CD8-positive, alpha-beta memory T cell (primary cell): ENCODE measurements around the gene TECPR1. TPM values are rescaled to one million over a fixed set of nuclear protein-coding genes. Genes with fewer than 3 reads are reported as not detected.

ENCODE experiments used
- CTCF ChIA-PET: fragments of 350-600 bp; sonication (Branson Sonifier 250); formaldehyde crosslinking; loops from one replicate; lab custom pipeline; 2021; ENCODE audit warnings: antibody characterized with exemption; lab: Charles Lee
- POLR2A ChIA-PET: fragments of 350-600 bp; sonication (Branson Sonifier 250); formaldehyde crosslinking; loops from one replicate; lab custom pipeline; 2021; ENCODE audit warnings: antibody characterized with exemption; lab: Charles Lee
- DNase-seq, 5 donors: peaks; one replicate each; pipeline versions ENCODE4 v3.0.0 to v3.0.0-alpha.2; 2020 to 2022; ENCODE audit warnings: mixed read lengths in 1 of 5
- H3K27ac ChIP-seq: one replicate; pipeline ENCODE4 v1.7.0; 2013; ENCODE audit warnings: low read depth, mild to moderate bottlenecking, low read length, moderate library complexity
- H3K27me3 ChIP-seq: 2 replicates; pipeline ENCODE4 v1.7.0; 2013; ENCODE audit warnings: low read length, mild to moderate bottlenecking; ENCODE audit not compliant: insufficient read depth, poor library complexity, severe bottlenecking
- H3K36me3 ChIP-seq: 2 replicates; pipeline ENCODE4 v1.7.0; 2013; ENCODE audit warnings: mild to moderate bottlenecking, low read length, moderate library complexity; ENCODE audit not compliant: insufficient read depth
- H3K4me1 ChIP-seq: 2 replicates; pipeline ENCODE4 v1.7.0; 2013; ENCODE audit warnings: mild to moderate bottlenecking, low read length, moderate library complexity; ENCODE audit not compliant: insufficient read depth
- H3K4me3 ChIP-seq: 2 replicates; pipeline ENCODE4 v1.7.0; 2013; ENCODE audit warnings: mild to moderate bottlenecking, low read length
- H3K9me3 ChIP-seq: 2 replicates; pipeline ENCODE4 v1.7.0; 2013; ENCODE audit warnings: mild to moderate bottlenecking, low read length
- H3K27ac Mint-ChIP-seq, 8 donors: one replicate each; pipeline ENCODE4 v1.8.0; 2020 to 2021; ENCODE audit warnings: mixed read lengths in 8 of 8, mild to moderate bottlenecking in 6 of 8, inconsistent platforms in 3 of 8, moderate library complexity in 3 of 8
- H3K27me3 Mint-ChIP-seq, 2 donors: one replicate each; pipeline ENCODE4 v1.8.0; 2020 to 2021; ENCODE audit warnings: mixed read lengths in 2 of 2, mild to moderate bottlenecking in 1 of 2, moderate library complexity in 1 of 2
- H3K36me3 Mint-ChIP-seq, 3 donors: one replicate each; pipeline ENCODE4 v1.8.0; 2020 to 2021; ENCODE audit warnings: mixed read lengths in 3 of 3, inconsistent platforms in 1 of 3, mild to moderate bottlenecking in 1 of 3
- H3K4me1 Mint-ChIP-seq, 3 donors: one replicate each; pipeline ENCODE4 v1.8.0; 2020 to 2021; ENCODE audit warnings: mixed read lengths in 3 of 3, inconsistent platforms in 1 of 3, mild to moderate bottlenecking in 1 of 3
- H3K4me3 Mint-ChIP-seq, 7 donors: one replicate each; pipeline ENCODE4 v1.8.0; 2020 to 2021; ENCODE audit warnings: mixed read lengths in 7 of 7, mild to moderate bottlenecking in 6 of 7, moderate library complexity in 4 of 7, inconsistent platforms in 2 of 7
- H3K9me3 Mint-ChIP-seq, 5 donors: one replicate each; pipeline ENCODE4 v1.8.0; 2020 to 2022; ENCODE audit warnings: mixed read lengths in 5 of 5, mild to moderate bottlenecking in 3 of 5, moderate library complexity in 2 of 5, inconsistent platforms in 1 of 5
- polyA plus RNA-seq: library from polyadenylated mRNA; unstranded; fragments of 300-500 nt; fragmentation: Illumina TruSeq; gene quantifications from one replicate; pipeline ENCODE4 v1.2.3, GENCODE V29; 2021
- total RNA-seq, 2 experiments: library from RNA; stranded (reverse); gene quantifications; one replicate each; pipeline ENCODE4 v1.2.3, GENCODE V29; 2021

The TECPR1 gene
- total and polyA plus RNA-seq, 3 experiments from 2014 or later = 22.7 to 34.2 (median 33.7) TPM

- Mint-ChIP-seq H3K4me3 (peak overlapping the region; percentile 89 to 99 (median 93)), H3K27ac (peak overlapping the region; percentile 95 to 99 (median 98)), H3K9me3 (no peaks in the 10 kb centered on the region), H3K27me3 (no peaks in the 10 kb centered on the region), H3K4me1 (peaks cover 46 to 67% (median 64%) of the 10 kb centered on the region in 3 donors), H3K36me3 (peaks cover 0 to 31% (median 6%) of the 10 kb centered on the region in 3 donors)
- no peaks in the 10 kb centered on the region for H3K9me3 ChIP-seq
- POLR2A ChIA-PET = interaction anchor here (0.7 to 1.6 kb wide), 3 partner anchors 18 to 48 kb away, joined by 3 to 7 read pairs (median 5); no protein-coding TSS in a partner anchor
- H3K36me3 ChIP-seq = no peaks in the 10 kb centered on the region
- no peaks in the 10 kb centered on the region for H3K27me3 ChIP-seq
- peaks cover 50% of the 10 kb centered on the region for H3K4me1 ChIP-seq
- peak overlapping the region; percentile 85 for H3K27ac ChIP-seq
- DNase-seq = peak; percentile 10 to 70 (median 46)
- peak overlapping the region; percentile 93 for H3K4me3 ChIP-seq
- CTCF ChIA-PET = interaction anchor here (0.7 to 1.8 kb wide), 7 partner anchors 29 to 629 kb away, joined by 3 to 8 read pairs (median 5); partner anchors contain the start of gene LMTK2
Measured at GRCh38 chr7:98250789-98251188, 1.2 kb downstream of the TECPR1 start.

- Histone ChIP-seq H3K27ac (peak overlapping the region; percentile 13), H3K4me1 (peaks cover 46% of the 10 kb centered on the region), H3K9me3 (no peaks in the 10 kb centered on the region), H3K27me3 (no peaks in the 10 kb centered on the region), H3K4me3 (peak overlapping the region; percentile 12), H3K36me3 (peaks cover 6% of the 10 kb centered on the region)
- H3K9me3 Mint-ChIP-seq = no peaks in the 10 kb centered on the region
- no peaks in the 10 kb centered on the region for H3K27me3 Mint-ChIP-seq
- ChIA-PET CTCF (interaction anchor here (1.5 kb wide), 1 partner anchor 228 kb away, joined by 3 read pairs; no protein-coding TSS in a partner anchor), POLR2A (interaction anchor here (0.7 kb wide), 1 partner anchor 13 kb away, joined by 4 read pairs; no protein-coding TSS in a partner anchor)
- H3K4me1 Mint-ChIP-seq = peaks cover 39 to 61% (median 54%) of the 10 kb centered on the region in 3 donors
- H3K36me3 Mint-ChIP-seq = peaks cover 0 to 39% (median 6%) of the 10 kb centered on the region in 3 donors
- H3K4me3 Mint-ChIP-seq = peak overlapping the region; percentile 17 to 76 (median 57)
- H3K27ac Mint-ChIP-seq = peak overlapping the region; percentile 75 to 99 (median 98)
- DNase-seq = peak in 1 of 5 donors; percentile 8
Measured at GRCh38 chr7:98249106-98249505, 2.9 kb downstream of the TECPR1 start.

- Histone ChIP-seq H3K27me3 (no peaks in the 10 kb centered on the region), H3K36me3 (peaks cover 11% of the 10 kb centered on the region), H3K4me1 (peaks cover 43% of the 10 kb centered on the region), H3K4me3 (no peak overlapping the region), H3K9me3 (no peaks in the 10 kb centered on the region), H3K27ac (no peak overlapping the region)
- Mint-ChIP-seq H3K36me3 (peaks cover 0 to 42% (median 6%) of the 10 kb centered on the region in 3 donors), H3K4me3 (peak overlapping the region in 4 of 7 donors; percentile 11 to 65 (median 50)), H3K27ac (peak overlapping the region in 5 of 8 donors; percentile 74 to 98 (median 75)), H3K4me1 (peaks cover 37 to 56% (median 50%) of the 10 kb centered on the region in 3 donors), H3K9me3 (no peaks in the 10 kb centered on the region), H3K27me3 (no peaks in the 10 kb centered on the region)
- CTCF ChIA-PET = interaction anchor here (1.1 to 1.5 kb wide), 2 partner anchors 153 to 227 kb away, joined by 3 read pairs; partner anchors contain the start of gene BAIAP2L1
- no peak for DNase-seq
- POLR2A ChIA-PET = interaction anchor here (0.6 kb wide), 2 partner anchors 30 to 135 kb away, joined by 3 read pairs; no protein-coding TSS in a partner anchor
Measured at GRCh38 chr7:98248156-98248555, 3.9 kb downstream of the TECPR1 start.

DNA sequence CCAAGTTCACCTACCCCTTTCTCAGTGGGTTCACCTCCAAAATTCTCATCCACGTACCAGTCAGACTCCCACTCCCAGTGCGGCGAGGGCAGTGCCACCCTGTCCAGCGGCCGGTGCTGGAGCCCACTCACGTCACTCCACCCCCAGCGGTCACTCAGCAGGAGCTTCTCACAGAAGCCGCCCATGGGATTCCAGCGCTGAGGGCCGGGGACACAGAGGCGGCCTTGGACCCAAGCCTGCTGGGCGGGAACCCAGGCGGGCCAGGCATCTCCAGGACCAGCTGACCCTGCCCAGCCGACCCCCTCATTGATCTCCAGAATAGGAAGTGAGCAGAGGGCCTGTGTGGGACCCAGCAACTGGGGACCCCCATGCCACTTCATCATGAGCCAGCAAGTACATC is 7.2 kb downstream of the TECPR1 start:
- no peaks in the 10 kb centered on the region for H3K9me3 ChIP-seq
- H3K27me3 ChIP-seq = no peaks in the 10 kb centered on the region
- Mint-ChIP-seq H3K27me3 (no peaks in the 10 kb centered on the region), H3K4me1 (peaks cover 13 to 29% (median 25%) of the 10 kb centered on the region in 3 donors), H3K9me3 (no peaks in the 10 kb centered on the region), H3K27ac (peak overlapping the region in 1 of 8 donors; percentile 47), H3K36me3 (peaks cover 0 to 56% (median 9%) of the 10 kb centered on the region in 3 donors), H3K4me3 (no peak overlapping the region)
- no peak overlapping the region for H3K27ac ChIP-seq
- no peak overlapping the region for H3K4me3 ChIP-seq
- peaks cover 11% of the 10 kb centered on the region for H3K36me3 ChIP-seq
- H3K4me1 ChIP-seq = peaks cover 21% of the 10 kb centered on the region
- CTCF ChIA-PET = no interaction called here
- no peak for DNase-seq
- POLR2A ChIA-PET = no interaction called here

GRCh38 chr7:98242934-98243333 is 9.1 kb downstream of the TECPR1 start:
- Histone ChIP-seq H3K27ac (no peak overlapping the region), H3K36me3 (peaks cover 17% of the 10 kb centered on the region), H3K4me1 (peaks cover 2% of the 10 kb centered on the region), H3K4me3 (no peak overlapping the region), H3K9me3 (no peaks in the 10 kb centered on the region), H3K27me3 (no peaks in the 10 kb centered on the region)
- DNase-seq = no peak
- H3K4me3 Mint-ChIP-seq = no peak overlapping the region
- POLR2A ChIA-PET = no interaction called here
- H3K4me1 Mint-ChIP-seq = peaks cover 1 to 12% (median 9%) of the 10 kb centered on the region in 3 donors
- CTCF ChIA-PET = no interaction called here
- no peaks in the 10 kb centered on the region for H3K27me3 Mint-ChIP-seq
- no peaks in the 10 kb centered on the region for H3K9me3 Mint-ChIP-seq
- H3K27ac Mint-ChIP-seq = no peak overlapping the region
- peaks cover 3 to 67% (median 8%) of the 10 kb centered on the region in 3 donors for H3K36me3 Mint-ChIP-seq

DNA sequence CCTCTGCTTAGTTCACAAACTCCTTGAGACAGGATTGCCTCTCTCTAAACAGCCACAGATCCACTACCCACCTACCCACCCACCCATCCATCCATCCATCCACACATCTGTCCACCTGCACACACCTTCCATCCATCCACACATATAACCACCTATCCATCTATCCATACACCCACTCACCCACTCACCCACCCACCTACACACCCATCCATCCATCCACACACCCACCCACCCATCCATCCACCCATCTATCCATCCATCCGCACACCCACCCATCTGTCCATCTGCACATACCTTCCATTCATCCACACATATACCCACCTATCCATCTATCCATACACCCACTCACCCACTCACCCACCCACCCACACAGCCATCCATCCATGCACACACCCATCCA is 9.7 kb downstream of the TECPR1 start:
- Histone ChIP-seq H3K27me3 (no peaks in the 10 kb centered on the region), H3K4me3 (no peak overlapping the region), H3K27ac (no peak overlapping the region), H3K36me3 (peaks cover 17% of the 10 kb centered on the region), H3K4me1 (no peaks in the 10 kb centered on the region), H3K9me3 (no peaks in the 10 kb centered on the region)
- Mint-ChIP-seq H3K36me3 (peaks cover 3 to 70% (median 7%) of the 10 kb centered on the region in 3 donors), H3K4me3 (no peak overlapping the region), H3K4me1 (peaks cover 0 to 9% (median 3%) of the 10 kb centered on the region in 3 donors), H3K9me3 (no peaks in the 10 kb centered on the region), H3K27ac (no peak overlapping the region), H3K27me3 (no peaks in the 10 kb centered on the region)
- no peak for DNase-seq
- ChIA-PET POLR2A (no interaction called here), CTCF (interaction anchor here (1.0 kb wide), 1 partner anchor 220 kb away, joined by 3 read pairs; no protein-coding TSS in a partner anchor)

DNA sequence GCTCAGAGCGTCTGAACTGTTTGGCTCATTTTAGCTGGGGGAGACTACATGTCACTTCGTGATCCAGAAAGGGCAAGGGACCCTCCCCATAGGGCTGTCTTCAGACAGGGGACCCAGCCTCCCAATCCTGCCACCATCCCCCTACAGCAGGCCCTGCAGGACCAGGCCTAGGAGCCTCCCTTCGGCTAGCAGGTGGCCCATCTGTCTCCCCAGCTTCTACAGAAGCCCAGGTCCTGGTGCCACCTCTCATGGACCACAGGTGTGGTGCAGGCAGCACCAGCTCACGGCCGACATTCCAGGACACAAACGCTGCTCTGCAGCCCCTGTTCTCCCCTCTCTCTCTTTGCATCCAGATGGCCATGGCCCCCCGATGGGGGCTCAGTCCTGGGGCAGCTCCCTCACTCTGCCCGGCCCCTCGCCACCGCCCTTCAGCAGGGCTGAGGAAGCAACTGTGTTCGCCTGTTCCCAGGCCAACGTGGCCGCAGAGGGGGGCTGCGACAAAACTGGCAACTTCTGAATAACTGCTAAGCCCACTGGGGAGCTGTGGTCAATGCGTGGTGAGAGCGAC is 10.3 kb downstream of the TECPR1 start:
- Mint-ChIP-seq H3K27me3 (no peaks in the 10 kb centered on the region), H3K36me3 (peaks cover 3 to 72% (median 7%) of the 10 kb centered on the region in 3 donors), H3K4me1 (peaks cover 0 to 6% (median 0%) of the 10 kb centered on the region in 3 donors), H3K27ac (peak overlapping the region in 1 of 8 donors; percentile 64), H3K9me3 (no peaks in the 10 kb centered on the region), H3K4me3 (no peak overlapping the region)
- ChIA-PET CTCF (interaction anchor here (1.0 kb wide), 1 partner anchor 220 kb away, joined by 3 read pairs; no protein-coding TSS in a partner anchor), POLR2A (no interaction called here)
- Histone ChIP-seq H3K27me3 (no peaks in the 10 kb centered on the region), H3K4me1 (no peaks in the 10 kb centered on the region), H3K36me3 (peaks cover 17% of the 10 kb centered on the region), H3K4me3 (no peak overlapping the region), H3K9me3 (no peaks in the 10 kb centered on the region), H3K27ac (no peak overlapping the region)
- no peak for DNase-seq
